Neural progenitor cell (in vitro differentiated cells): ENCODE measurements around the gene KRTAP10-5. TPM values are rescaled to one million over a fixed set of nuclear protein-coding genes. Genes with fewer than 3 reads are reported as not detected.

ENCODE experiments used
- DNase-seq: peaks from one replicate; pipeline ENCODE4 v3.0.0-alpha.2; 2016; ENCODE audit warnings: low spot score
- H2AFZ ChIP-seq: fragments of 200-600 bp; sonication (generic); replicated peaks from 2 replicates; pipeline ENCODE4 v1.6.1; 2016; ENCODE audit warnings: antibody characterized with exemption
- H3F3A ChIP-seq: fragments of 200-600 bp; sonication (generic); 2 replicates; pipeline ENCODE4 v1.6.1; 2016; ENCODE audit warnings: antibody characterized with exemption, low read depth
- H3K27ac ChIP-seq: fragments of 200-600 bp; sonication (generic); 2 replicates; pipeline ENCODE4 v1.5.1; 2016; ENCODE audit warnings: mild to moderate bottlenecking
- H3K27me3 ChIP-seq: fragments of 200-600 bp; sonication (generic); 2 replicates; pipeline ENCODE4 v1.6.1; 2016; ENCODE audit warnings: mild to moderate bottlenecking, moderate library complexity
- H3K36me3 ChIP-seq: fragments of 200-600 bp; sonication (generic); 2 replicates; pipeline ENCODE4 v1.5.1; 2016
- H3K4me1 ChIP-seq: fragments of 200-600 bp; sonication (generic); 2 replicates; pipeline ENCODE4 v1.6.1; 2016; ENCODE audit warnings: mixed run types
- H3K4me2 ChIP-seq: fragments of 200-600 bp; sonication (generic); 2 replicates; pipeline ENCODE4 v1.6.1; 2016
- H3K4me3 ChIP-seq: fragments of 200-600 bp; sonication (generic); 2 replicates; pipeline ENCODE4 v1.5.1; 2016
- H3K79me2 ChIP-seq: fragments of 200-600 bp; sonication (generic); 2 replicates; pipeline ENCODE4 v1.6.1; 2016; ENCODE audit warnings: low read depth
- H3K9ac ChIP-seq: fragments of 200-600 bp; sonication (generic); 2 replicates; pipeline ENCODE4 v1.6.1; 2016
- H3K9me3 ChIP-seq: fragments of 200-600 bp; sonication (generic); 2 replicates; pipeline ENCODE4 v1.5.1; 2016; ENCODE audit warnings: low read depth
- H4K20me1 ChIP-seq: fragments of 200-600 bp; sonication (generic); 2 replicates; pipeline ENCODE4 v1.6.1; 2016; ENCODE audit warnings: low read depth
- H3K27ac Mint-ChIP-seq: 3 replicates; pipeline ENCODE4 v1.8.0; 2021; ENCODE audit warnings: mixed read lengths
- H3K27me3 Mint-ChIP-seq: 2 replicates; pipeline ENCODE4 v1.8.0; 2022; ENCODE audit warnings: low read depth, mild to moderate bottlenecking, inconsistent platforms, moderate library complexity, mixed read lengths; ENCODE audit not compliant: insufficient read depth
- H3K36me3 Mint-ChIP-seq: 3 replicates; pipeline ENCODE4 v1.8.0; 2021; ENCODE audit warnings: mixed read lengths
- H3K4me1 Mint-ChIP-seq: 3 replicates; pipeline ENCODE4 v1.8.0; 2021; ENCODE audit warnings: mixed read lengths
- H3K4me3 Mint-ChIP-seq: 3 replicates; pipeline ENCODE4 v1.8.0; 2021; ENCODE audit warnings: mild to moderate bottlenecking, moderate library complexity, mixed read lengths
- H3K9me3 Mint-ChIP-seq: 3 replicates; pipeline ENCODE4 v1.8.0; 2020; ENCODE audit warnings: mixed read lengths
- CTCF ChIP-seq: fragments of 200-600 bp; sonication (generic); IDR thresholded peaks from 2 replicates; pipeline ENCODE4 v1.5.1; 2017; ENCODE audit warnings: antibody characterized with exemption, mild to moderate bottlenecking
- EZH2 ChIP-seq: fragments of 200-600 bp; sonication (generic); IDR thresholded peaks from 2 replicates; pipeline ENCODE4 v1.6.1; 2017; ENCODE audit warnings: antibody characterized with exemption, mild to moderate bottlenecking, moderate library complexity
- EZH2phosphoT487 ChIP-seq: fragments of 200-600 bp; sonication (generic); IDR thresholded peaks from 2 replicates; pipeline ENCODE4 v1.6.1; 2017; ENCODE audit warnings: antibody characterized with exemption
- total RNA-seq: library from RNA; depleted of rRNA; stranded (reverse); fragments of >200 nt; gene quantifications from 2 replicates; pipeline ENCODE4 v1.2.3, GENCODE V29; 2015; ENCODE audit warnings: low replicate concordance

The KRTAP10-5 gene
- total RNA-seq, 1 donor from 2014 or later, result not detected

GRCh38 chr21:44623575-44623974, 43.2 kb upstream of the KRTAP10-5 start:
- Mint-ChIP-seq H3K27me3 (peaks cover 3% of the 10 kb centered on the region), H3K27ac (no peak overlapping the region), H3K4me1 (no peaks in the 10 kb centered on the region), H3K4me3 (no peak overlapping the region), H3K36me3 (no peaks in the 10 kb centered on the region), H3K9me3 (peaks cover 46% of the 10 kb centered on the region)
- Histone ChIP-seq H3K4me1 (no peaks in the 10 kb centered on the region), H3K27me3 (no peaks in the 10 kb centered on the region), H2AFZ (no peak overlapping the region), H3K4me3 (no peak overlapping the region), H3K9me3 (peaks cover 13% of the 10 kb centered on the region), H3K36me3 (no peaks in the 10 kb centered on the region), H3K79me2 (no peaks in the 10 kb centered on the region), H3K9ac (no peak overlapping the region), H4K20me1 (no peaks in the 10 kb centered on the region), H3K27ac (no peak overlapping the region), H3F3A (no peaks in the 10 kb centered on the region), H3K4me2 (no peak overlapping the region)
- no peak for TF ChIP-seq CTCF
- no peak for TF ChIP-seq EZH2
- no peak for TF ChIP-seq EZH2phosphoT487
- DNase-seq, result no peak

GRCh38 chr21:44619886-44620285, 39.5 kb upstream of the KRTAP10-5 start:
- no peaks in the 10 kb centered on the region for H4K20me1 ChIP-seq
- peaks cover 5% of the 10 kb centered on the region for H3K4me1 ChIP-seq
- Mint-ChIP-seq H3K36me3 (no peaks in the 10 kb centered on the region), H3K4me3 (no peak overlapping the region), H3K27ac (no peak overlapping the region), H3K4me1 (no peaks in the 10 kb centered on the region), H3K9me3 (peaks cover 49% of the 10 kb centered on the region), H3K27me3 (peaks cover 2% of the 10 kb centered on the region)
- H3K9me3 ChIP-seq, result peaks cover 13% of the 10 kb centered on the region
- no peaks in the 10 kb centered on the region for H3F3A ChIP-seq
- no peaks in the 10 kb centered on the region for H3K79me2 ChIP-seq
- no peak overlapping the region for H3K27ac ChIP-seq
- TF ChIP-seq EZH2 (no peak), CTCF (no peak), EZH2phosphoT487 (no peak)
- H3K4me3 ChIP-seq, result no peak overlapping the region
- H2AFZ ChIP-seq, result no peak overlapping the region
- DNase-seq, result no peak
- no peaks in the 10 kb centered on the region for H3K36me3 ChIP-seq
- no peak overlapping the region for H3K4me2 ChIP-seq
- H3K9ac ChIP-seq, result no peak overlapping the region
- H3K27me3 ChIP-seq, result no peaks in the 10 kb centered on the region

GRCh38 chr21:44618909-44619308, 38.5 kb upstream of the KRTAP10-5 start:
- H3K36me3 ChIP-seq, result no peaks in the 10 kb centered on the region
- no peak overlapping the region for H3K9ac ChIP-seq
- peaks cover 2% of the 10 kb centered on the region for H3K27me3 Mint-ChIP-seq
- H3K4me2 ChIP-seq, result no peak overlapping the region
- H3F3A ChIP-seq, result no peaks in the 10 kb centered on the region
- H3K27ac Mint-ChIP-seq, result no peak overlapping the region
- H3K9me3 Mint-ChIP-seq, result peaks cover 42% of the 10 kb centered on the region
- no peaks in the 10 kb centered on the region for H3K4me1 Mint-ChIP-seq
- no peak overlapping the region for H3K4me3 ChIP-seq
- H3K27ac ChIP-seq, result no peak overlapping the region
- H3K4me3 Mint-ChIP-seq, result no peak overlapping the region
- H3K9me3 ChIP-seq, result peaks cover 10% of the 10 kb centered on the region
- H3K27me3 ChIP-seq, result no peaks in the 10 kb centered on the region
- no peak overlapping the region for H2AFZ ChIP-seq
- no peaks in the 10 kb centered on the region for H3K79me2 ChIP-seq
- H4K20me1 ChIP-seq, result no peaks in the 10 kb centered on the region
- no peak for TF ChIP-seq EZH2phosphoT487
- TF ChIP-seq CTCF, result no peak
- TF ChIP-seq EZH2, result no peak
- H3K36me3 Mint-ChIP-seq, result no peaks in the 10 kb centered on the region
- no peak for DNase-seq
- H3K4me1 ChIP-seq, result peaks cover 5% of the 10 kb centered on the region
